GM19043 (cell line): ENCODE measurements around the gene PRKG2.

ENCODE experiments used
- ATAC-seq: cut with Tn5 transposase; IDR thresholded peaks from one replicate; pipeline ENCODE4 v1.9.1; 2021; ENCODE audit warnings: low read depth; ENCODE audit not compliant: unreplicated experiment

PRKG2 gene

DNA sequence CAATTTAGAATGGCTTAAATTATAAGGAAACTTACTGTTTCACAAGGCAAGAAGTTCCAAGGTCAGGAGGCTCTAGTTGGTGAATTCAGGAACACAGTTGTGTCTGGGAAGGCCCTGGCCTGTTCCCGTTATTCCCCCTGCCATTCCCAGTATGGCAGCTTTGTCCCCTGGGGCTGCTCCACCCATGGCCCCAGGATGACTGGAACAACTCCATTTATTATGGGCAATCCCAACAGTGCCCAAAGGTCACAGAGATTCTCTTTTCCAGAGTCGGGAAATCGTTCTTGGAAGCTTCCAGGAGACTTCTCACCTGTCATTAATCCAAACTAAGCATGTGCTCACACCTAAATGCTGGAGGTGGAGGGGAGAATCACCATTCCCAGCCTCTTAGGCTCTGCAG, 2.8 kb upstream of the PRKG2 start:
- ATAC-seq: no peak

DNA sequence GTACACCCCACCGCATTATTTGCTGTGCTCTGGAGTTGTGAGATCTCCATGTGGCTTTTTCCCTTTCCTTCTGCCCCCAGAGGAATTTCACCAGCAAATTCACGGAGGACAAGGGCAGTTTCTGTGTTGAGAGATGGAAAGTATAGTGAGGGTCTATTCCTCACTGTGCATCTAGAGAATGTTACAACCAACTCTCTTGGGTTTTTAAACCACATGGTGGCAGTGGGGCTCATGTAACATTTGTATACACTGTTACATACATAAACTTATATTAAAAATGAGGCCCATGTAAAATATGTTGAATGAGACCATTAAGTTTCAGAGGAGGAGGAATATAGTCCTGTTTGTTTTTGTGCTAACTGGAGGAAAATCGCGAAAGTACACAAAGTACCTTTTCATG, 909 bp upstream of the PRKG2 start:
- no peak for ATAC-seq

DNA sequence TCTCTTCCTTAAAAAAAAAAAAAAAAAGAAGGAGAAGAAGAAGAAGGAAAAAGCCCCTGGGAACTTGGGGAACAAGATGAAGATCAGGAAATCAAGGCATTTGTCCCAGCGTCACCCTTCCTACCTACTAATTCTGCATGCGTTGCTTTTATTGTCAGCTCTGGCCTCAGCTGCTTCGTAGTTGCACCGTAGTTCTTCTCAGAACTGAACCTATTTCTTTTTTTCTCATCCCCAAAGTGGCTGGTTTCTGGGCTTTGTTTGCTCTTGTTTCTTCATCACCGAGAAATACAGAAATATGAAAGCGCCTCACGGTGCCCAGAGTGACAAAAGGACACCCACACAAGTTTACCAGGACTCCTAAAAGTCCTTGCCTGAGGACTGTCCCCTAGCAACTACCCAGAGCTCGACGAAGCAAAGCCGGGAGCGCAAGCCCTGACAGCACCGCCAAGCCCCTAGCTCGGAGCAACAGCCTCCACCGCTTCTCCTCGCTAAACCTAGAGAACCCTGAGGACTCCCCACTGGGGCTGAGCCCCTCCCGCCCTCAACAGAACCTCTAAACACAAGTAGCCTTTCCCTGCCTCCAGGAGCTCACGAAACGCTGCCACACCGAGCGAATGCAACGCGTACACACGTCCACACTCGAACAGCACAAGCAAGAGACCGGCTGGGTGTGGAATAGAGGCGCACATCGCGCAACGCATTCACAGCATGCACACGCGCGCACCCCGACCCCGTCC, 710 bp downstream of the PRKG2 start:
- ATAC-seq: no peak

DNA sequence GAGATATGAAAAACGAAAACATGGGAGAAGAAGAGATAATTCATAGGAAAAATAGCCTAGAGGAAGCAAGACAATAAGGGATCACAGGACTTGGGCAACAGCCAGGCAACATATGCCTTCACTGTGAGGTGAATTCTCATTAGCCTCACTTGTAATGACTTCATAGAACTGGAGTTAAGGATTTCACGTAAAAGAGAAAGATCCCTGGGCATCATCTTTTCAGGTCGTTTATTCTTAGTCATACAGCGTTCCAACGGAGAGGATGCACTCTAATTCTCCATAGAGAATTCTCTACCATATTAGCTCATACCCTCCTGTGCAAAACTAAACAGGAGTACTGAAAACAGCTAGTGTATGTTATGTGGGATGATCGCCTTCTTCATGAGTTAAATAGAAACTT, 1.4 kb downstream of the PRKG2 start:
- no peak for ATAC-seq

DNA sequence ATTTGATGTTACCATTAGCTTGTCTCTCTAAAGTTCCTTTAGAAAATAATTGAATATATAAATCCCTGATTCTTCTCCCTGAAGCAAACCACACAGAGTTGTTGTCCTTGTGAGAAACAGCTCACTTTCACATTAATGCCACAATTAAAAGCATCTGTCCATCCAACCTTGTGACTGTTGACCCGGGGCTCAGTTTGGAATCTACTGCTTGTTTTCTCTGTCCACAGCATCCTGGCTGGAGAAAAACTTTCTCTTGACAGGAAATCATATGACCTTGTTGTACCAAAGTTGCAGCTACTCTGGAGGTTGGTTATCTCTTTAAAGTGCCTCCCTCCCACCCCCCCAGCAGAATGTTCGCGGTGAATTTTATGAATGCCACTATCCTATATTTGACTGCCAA, 3.1 kb downstream of the PRKG2 start:
- ATAC-seq: no peak

DNA sequence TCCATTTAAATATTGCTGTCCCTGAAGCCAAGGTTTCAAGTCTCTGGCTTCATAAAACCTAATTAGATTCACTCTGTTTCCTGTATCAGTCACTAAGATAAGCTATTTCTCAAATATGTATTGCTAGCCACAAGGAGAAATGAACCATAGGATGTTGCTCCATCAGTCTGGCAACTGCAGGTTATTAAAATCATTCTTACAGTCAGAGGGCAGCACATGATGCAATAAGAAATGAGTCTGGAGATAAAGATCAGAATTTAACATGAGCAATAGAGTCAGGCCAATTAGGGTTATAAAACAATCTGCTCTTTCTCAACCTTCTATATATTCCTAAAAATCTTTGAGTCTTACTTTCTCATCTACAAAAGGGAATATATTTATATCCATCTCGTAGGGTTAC, 7.2 kb downstream of the PRKG2 start:
- ATAC-seq: no peak

DNA sequence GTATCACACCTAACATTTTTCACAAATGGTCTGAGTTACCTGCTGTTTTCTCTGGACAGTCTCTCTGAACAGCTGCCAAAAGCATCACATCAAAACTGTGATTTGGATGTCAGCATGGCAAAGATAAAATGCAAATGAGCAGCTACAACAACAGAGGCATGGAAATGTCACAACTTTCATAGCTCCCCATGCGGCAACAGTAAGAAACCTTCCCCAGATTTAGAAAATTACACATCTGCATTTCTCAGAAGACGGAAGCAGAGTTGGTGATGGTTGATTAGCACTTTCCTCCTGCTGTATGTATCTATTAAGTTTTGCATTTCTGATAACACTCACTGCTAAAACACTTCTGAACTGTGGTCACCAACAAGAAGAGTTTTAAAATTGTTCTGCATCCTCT, 9.7 kb downstream of the PRKG2 start:
- no peak for ATAC-seq

DNA sequence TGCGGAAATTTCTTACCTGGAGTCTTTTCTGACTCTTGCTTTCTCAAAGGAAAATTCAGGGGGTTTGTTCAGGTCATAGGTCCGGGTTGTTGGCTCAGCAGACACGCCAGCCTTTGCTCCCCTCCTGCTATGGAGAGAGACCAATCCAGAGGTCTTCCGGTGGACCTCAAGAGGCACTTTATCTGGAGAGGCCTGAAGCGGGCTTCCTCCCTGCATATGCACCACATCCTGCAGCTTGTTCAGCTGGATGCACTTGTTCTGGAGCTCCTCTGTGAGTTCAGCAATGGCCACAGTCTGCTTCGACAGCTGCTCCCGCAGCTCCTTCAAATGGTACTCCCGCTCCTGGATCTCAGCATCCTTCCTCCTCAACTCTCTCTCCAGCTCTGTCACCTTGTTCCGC, 10.5 kb downstream of the PRKG2 start:
- no peak for ATAC-seq

DNA sequence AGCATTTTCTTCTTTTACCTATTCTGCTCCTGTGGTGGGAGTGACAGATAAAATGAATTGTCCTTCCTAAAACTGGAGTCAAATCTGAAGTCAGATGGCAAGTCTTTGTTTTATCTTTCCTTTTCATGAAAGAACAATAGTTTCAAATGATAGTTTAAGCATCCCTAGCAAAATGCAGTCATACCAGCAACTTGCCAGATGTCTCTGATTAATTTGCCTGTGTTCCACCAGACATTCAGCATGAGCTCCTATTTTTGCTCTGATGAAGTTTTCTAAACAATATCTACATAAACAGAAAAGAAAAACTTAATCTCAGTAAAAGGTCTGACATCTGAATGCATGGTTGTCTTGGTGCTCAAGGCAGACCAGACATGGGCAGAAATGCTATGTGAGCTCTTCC, 15.2 kb downstream of the PRKG2 start:
- no peak for ATAC-seq

DNA sequence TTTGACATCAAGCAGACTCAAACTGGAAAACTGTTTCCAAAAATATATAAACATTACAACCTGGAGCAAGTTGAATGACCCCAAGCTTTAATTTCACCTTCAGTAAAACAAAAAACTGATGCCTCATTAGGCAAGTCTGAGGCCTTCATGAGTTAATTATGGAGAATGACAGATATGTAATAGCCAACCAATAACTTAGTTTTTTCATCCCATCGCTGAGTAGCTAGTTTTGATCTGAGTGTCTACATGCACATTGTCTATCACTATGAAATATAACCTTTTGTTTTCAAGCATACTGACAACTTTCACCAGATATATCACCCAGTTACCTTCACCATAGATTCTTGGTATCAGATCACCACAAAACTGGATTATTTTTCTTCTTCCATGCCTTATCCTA, 16.4 kb downstream of the PRKG2 start:
- ATAC-seq: no peak

DNA sequence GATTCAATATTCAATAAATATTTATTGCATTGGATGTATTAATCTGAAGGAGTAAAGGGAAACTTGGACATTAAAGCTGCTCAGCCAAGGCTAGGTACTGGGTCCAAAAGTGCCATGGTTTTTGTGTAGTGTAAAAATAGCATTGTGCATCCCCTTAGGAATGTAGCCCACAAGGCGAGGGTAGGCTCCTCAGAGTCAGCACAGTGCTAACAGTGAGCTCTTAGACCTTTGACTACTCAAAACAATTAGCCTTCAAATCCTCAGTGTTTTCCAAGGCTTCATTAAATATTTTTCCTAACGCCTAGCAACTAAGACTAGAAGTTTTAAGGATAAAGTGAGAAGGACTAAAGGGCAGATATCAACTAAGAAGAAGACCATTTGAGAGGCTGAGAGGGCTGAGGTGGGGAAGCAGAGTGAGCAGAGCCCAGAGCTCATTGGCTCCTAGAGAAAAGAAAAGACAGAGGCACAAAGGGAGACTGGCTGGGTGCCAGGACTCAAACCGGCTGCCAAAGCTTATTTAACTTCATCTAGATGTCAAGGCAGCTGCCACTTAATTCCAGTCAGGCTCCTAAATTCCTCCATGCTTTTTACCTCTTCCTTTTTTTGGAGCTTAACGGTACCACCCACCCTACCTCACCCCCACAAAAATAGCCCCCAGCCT, 17.0 kb downstream of the PRKG2 start:
- ATAC-seq: no peak

DNA sequence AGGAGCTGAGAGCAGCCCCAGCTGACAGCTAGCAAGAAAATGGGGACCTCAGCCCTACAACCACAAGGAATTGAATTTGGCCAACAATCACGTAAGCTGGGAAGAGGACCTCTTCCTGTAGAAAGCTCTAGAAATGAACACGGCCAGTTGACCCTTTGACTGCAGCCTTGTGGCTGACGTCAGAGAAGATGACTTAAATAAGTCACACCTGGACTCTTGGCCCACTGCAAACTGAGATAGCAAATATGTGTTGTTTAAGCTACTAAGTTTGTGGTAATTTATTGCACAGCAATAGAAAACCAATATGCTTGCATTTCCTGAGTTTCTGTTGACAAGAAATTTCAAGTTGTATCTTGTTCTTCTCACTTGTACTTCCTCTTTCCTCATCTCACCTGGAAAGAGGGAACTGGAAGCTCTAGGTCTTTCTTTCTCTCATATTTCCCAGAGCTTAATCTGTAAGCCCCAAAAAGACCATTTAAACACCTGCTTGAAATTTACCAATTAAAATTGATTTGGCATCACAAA, 18.8 kb downstream of the PRKG2 start:
- ATAC-seq: no peak

DNA sequence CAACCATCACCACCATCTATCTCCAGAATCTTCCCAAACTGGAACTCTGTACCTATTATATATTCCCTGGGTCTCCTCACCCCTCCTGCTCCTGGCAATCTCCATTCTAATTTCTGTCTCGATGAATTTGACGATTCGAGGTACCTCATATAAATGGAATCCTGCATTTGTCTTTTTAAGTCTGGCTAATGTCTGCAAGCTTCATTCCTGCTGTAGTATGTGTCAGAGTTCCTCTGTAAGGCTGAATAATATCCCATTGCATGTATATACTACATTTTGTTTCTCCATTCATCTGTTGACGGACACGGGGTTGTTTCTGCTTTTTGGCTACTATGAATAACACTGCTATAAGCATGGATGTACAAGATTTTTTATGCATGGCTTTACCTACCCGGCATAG, 19.5 kb downstream of the PRKG2 start:
- no peak for ATAC-seq

DNA sequence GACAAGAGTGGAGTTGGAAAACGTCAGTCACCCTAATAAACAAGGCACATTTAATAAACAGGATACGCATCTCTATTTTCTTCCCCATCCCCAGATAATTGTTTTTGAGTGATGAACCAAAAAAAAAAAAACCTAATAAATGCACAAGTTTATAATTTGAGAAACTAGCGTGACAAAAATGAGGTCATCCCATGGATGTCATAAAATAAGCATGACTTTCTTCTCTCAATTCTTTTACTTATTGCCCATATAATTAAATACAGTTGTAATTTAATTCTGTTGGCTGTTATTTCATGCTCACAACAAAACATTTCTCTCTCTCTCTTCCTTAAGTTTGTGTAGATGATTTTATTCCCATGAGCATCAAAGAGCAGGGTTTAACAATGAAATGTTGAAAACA, 20.7 kb downstream of the PRKG2 start:
- no peak for ATAC-seq

DNA sequence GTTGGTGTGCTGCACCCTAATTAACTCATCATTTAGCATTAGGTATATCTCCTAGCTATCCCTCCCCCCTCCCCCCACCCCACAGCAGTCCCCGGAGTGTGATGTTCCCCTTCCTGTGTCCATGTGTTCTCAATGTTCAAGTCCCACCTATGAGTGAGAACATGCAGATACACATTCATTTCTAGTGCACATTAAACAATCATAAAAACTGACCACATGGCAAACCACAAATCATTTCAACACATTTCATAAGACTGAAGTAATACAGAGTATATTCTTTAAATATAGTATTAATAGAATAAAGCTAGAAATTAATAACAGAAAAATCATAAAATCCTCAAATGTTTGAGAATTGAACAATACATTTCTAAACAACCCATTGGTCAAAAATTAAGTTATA, 34.1 kb downstream of the PRKG2 start:
- no peak for ATAC-seq

DNA sequence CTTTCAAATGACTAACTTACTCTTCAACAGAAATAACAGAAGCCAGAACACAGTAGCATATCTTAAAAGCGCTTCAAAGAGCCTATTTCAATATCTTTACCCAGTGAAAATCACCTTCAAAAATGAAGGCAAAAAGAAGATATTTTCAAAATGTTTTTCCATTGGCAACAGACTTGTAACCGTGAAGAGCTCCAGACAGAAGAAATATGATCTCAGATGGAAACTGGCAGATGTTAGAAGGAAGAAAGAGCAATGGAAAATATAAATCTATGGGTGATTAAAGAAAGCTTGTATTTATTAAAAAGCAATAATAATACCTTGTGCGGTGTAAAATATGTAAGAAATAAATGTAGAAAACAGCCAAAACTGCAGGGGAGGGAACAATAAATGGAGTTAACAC, 35.7 kb downstream of the PRKG2 start:
- ATAC-seq: no peak

DNA sequence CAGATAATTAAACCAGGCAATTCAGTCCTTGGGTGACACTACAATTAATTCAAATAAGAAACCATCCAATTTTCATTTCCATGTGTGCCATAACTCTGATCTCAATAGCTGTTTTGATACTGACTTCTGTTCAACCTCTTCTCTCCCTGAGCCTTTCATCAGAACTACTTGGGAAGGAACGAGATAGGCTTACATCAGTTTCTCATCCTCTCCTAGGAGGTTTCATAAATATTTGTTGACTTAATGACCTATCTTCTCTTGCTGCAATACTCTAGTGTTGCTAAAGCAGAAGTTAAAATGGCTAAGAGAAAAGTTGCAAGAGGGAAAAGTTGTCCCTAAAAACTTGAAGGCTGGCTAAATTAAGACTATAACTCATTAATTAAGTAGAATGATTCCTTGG, 41.8 kb downstream of the PRKG2 start:
- no peak for ATAC-seq

DNA sequence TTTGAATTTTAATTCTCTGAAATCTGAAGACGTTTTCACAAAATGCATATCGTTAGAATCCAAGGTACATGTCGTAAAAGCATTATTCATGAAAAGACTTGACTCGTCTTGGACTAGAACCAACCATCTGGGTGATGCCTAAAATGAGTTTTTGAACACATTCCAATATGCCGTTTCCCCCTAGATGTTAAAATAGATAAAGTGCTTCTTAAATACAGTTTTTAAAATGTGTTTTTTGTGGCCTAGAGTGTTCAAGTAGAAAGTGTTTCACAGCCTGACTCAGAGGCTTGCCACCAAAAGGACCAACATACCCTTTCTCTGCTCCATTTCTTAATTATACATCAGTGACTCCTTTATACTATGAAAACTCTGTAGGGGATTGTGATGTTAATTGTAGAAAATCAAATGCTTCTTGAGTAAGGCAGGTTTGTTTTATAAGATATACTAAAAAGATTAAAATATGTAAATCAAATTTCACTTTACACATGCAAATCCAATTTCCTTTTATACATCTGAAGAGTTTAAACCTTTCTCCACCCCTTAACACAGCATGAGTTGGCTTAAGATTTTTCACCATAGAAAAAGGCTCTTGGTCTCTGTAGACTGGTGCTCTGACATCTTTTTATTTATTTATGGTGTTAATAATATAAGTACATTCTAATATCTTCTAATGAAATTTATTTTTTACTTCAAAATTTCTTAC, 48.4 kb downstream of the PRKG2 start:
- no peak for ATAC-seq

DNA sequence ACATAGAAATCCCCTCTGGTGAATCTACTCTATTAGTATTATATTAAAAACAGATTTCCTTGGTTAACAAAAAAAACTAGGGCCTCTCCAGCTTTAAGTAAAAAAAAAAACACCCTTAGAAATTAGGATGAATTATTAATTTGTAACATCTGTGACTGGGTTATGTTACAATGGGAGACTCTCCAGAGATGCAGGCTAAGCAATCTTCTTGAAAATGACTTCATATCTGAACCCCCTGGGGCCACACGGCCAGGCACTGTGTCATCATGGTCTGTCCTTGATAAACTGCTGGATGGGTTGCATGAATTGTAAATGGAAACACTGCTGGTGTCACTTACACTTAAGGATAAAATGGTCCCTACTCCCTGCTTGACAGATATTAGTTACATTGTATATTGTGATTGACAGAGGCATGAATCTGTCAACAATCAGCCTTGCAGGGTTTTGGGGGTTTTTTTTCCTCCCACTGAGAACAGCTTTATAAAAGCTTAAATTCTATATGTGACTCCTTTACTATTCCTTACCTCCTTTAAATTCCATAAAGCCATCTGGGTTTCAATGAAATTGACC, 49.1 kb downstream of the PRKG2 start:
- ATAC-seq: no peak

DNA sequence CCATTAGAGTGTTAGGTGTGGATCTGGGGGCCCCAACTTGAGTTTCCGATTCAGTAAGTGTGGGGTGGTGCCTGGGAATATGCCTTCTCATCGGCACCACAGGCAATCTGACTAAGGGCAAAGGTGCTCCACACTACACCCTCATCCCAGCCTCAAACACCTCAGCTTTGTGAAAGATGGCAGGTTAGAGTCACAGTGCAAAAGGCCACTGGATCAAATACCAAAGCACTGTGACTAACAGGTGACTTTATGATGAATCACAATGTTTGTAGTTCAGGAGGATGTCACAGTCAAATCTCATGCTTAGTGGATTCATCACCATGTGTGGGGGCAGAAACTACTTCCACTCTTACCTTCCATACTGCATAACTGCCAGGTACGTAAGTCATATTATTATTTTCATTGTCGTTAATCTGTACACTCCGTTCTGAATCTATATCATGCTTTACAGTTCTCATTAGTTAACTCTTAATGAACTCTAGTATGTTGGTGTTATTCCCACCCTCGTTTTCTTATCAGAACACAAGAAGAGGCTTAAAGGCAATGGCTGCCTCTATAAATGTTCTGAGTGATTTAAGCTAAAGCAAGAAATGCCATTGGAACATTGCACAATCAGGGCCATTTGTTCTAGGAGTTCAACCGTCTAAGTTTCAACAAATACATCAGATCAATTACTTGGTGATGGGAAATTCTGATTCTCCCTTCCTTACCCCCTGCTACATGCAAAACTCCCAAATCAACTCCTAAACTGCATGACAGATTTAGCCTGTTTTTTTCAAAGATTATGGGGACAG, 50.2 kb downstream of the PRKG2 start:
- ATAC-seq: no peak

DNA sequence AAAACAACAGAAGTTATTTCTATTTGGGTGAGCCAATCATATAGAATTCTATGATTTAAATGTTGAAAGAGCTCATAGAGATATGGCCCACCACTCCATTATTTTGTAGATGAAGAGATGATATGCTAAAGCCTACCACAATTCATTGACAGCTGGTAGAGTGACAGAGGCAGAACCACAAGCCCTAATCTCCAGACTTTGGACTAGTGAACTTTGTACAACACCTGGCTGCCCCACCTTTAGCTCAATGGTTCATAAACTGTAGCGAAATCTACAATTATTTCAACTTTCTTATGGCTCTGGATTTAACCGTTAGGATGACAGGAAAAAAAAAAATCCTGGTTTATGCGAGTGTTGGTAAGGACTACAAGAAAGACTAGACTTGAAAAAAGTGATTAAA, 50.9 kb downstream of the PRKG2 start:
- no peak for ATAC-seq
